CD4-positive, alpha-beta T cell treated with Interferon gamma for 1 hour (primary cell): ENCODE measurements around the gene PRDM7.
"Not testable (repeated sequence)": the region's sequence is repeated elsewhere in the genome, so short reads cannot be mapped to it uniquely, and the experiment has no call there.

Experiments used
- DNase-seq: peaks from one replicate; pipeline ENCODE4 v3.0.0-alpha.2; 2020

Gene PRDM7

DNA sequence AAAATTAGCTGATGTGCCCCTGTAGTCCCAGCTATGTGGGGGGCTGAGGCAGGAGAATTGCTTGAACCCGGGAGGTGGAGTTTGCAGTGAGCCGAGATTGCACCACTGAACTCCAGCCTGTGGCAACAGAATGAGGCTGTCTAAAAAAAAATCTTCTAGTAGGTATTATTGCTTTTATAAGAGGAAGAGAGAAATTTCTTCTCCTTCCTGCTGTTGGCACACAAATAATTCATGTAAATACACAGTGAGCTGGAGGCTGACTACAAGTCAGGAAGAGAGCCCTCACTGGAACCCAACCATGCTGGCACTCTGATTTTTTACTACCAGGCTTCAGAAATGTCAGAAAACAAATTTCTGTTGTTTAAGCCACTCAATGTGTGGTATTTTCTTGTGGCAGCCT, 6.7 kb downstream of the PRDM7 start:
- no peak for DNase-seq

- DNase-seq = no peak
Measured at GRCh38 chr16:90061437-90061836, 15.7 kb downstream of the PRDM7 start.

DNA sequence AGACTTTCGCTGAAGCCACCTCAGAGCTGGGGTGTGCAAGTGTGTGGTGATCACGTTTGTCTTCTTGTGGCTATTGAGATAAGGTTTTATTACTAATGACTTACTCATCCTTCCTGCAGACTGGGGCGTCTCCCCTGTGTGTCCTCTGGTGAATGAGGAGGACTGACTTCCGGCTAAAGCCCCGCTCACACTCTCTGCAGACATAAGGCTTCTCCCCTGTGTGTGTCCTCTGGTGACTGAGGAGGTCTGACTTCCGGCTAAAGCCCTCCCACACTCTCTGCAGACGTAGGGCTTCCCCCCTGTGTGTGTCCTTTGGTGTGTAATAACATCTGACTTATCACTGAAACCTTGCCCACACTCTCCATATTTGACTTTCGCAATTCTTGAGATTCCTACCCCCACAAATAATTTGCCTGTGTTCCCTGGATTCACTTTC, 19.4 kb downstream of the PRDM7 start:
- DNase-seq = no peak

- DNase-seq = not testable (repeated sequence)
Measured at GRCh38 chr16:90056521-90056920, 20.6 kb downstream of the PRDM7 start.

DNA sequence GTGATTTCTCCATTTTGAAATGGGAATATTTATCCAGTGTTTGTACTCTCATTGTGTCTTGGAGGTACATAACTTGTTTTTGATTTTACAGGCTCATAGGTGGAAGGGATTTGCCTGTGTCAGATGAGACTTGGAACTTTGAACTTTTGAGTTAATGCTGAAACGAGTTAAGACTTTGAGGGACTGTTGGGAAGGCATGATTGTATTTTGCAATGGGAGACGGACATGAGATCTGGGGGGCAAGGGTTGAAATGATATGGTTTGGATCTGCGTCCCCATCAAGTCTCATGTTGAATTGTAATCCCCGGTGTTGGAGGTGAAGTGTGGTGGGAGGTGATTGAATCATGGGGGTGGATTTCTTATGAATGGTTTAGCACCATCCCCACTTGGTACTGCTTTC, 21.8 kb downstream of the PRDM7 start:
- DNase-seq = no peak

DNA sequence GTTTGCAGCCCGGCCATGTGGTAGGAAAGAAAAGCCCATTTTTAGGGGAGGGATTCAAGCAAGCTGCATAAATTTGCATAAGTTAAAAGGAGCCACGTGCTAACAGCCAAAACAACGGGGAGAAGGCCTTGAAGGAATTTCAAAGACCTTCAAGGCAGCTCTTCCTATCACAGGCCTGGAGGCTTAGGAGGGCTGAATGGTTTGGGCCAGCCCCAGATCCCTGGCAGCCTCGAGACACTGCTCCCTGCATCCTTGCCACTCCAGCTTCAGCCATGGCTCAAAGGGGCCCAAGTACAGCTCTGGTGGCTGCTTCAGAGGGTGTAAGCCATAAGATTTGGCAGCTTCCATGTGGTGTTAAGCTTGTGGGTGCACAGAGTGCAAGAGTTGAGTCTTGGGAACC, 22.6 kb downstream of the PRDM7 start:
- no peak for DNase-seq

DNA sequence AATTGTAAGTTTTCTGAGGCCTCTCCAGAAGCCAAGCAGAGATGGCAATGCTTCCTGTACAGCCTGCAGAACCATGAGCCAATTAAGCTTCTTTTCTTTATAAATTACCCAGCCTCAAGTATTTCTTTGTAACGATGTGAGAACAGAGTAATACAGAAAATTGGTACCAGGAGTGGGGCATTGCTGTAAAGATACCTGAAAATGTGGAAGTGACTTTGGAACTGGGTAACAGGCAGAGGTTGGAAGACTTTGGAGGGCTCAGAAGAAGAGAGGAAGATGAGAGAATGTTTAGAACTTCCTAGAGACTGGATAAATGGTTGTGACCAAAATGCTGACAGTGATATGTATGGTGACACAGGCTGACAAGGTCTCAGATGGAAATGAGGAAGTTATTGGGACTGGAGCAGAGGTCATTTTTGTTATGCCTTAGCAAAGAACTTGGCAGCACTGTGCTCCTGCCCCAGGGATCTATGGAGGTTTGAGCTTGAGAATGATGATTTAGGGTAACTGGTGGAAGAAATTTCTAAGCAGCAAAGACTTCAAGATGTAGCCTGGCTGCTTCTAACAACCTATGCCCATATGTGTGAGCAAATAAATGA, 23.1 kb downstream of the PRDM7 start:
- no peak for DNase-seq

DNA sequence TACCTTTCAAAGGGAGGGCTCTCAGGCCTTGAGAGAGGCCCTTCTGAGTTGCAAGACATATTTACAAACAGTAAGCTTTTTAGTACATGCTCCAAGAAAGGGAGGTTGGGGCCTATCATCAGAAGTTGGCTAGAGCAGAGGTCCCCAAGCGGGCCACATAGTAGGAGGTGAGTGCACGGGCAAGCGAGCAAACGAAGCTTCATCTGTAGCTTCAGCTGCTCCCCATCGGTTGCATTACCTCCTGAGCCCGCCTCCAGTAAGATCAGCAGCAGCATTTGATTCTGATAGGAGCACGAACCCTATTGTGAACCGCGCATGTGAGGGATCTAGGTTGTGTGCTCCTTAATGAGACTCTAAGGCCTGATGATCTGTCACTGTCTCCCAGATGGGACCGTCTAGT, 26.2 kb downstream of the PRDM7 start:
- DNase-seq = no peak

GRCh38 chr16:90048737-90049330, 28.3 kb downstream of the PRDM7 start:
- no peak for DNase-seq

DNA sequence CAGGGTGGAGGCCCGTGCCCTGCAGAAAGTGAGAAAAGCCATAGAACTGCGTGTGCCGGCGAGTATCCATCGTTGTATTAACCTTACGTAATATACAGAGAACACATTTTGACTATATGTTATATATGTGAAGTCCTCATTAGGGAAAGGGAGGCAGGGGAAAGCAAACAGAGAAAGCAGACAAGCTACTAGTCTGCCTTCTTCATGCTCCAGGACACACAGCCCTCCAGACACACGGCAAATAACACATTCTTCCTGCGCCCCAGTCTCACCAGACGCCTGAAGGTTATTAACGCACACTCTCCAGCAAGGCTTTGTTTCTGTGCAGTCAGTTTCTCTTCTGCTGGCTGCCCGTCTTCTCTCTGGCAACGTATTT, 28.8 kb downstream of the PRDM7 start:
- no peak for DNase-seq

- no peak for DNase-seq
Measured at GRCh38 chr16:90047714-90048346, 29.3 kb downstream of the PRDM7 start.

- DNase-seq = no peak
Measured at GRCh38 chr16:90046971-90047713, 30.0 kb downstream of the PRDM7 start.

DNA sequence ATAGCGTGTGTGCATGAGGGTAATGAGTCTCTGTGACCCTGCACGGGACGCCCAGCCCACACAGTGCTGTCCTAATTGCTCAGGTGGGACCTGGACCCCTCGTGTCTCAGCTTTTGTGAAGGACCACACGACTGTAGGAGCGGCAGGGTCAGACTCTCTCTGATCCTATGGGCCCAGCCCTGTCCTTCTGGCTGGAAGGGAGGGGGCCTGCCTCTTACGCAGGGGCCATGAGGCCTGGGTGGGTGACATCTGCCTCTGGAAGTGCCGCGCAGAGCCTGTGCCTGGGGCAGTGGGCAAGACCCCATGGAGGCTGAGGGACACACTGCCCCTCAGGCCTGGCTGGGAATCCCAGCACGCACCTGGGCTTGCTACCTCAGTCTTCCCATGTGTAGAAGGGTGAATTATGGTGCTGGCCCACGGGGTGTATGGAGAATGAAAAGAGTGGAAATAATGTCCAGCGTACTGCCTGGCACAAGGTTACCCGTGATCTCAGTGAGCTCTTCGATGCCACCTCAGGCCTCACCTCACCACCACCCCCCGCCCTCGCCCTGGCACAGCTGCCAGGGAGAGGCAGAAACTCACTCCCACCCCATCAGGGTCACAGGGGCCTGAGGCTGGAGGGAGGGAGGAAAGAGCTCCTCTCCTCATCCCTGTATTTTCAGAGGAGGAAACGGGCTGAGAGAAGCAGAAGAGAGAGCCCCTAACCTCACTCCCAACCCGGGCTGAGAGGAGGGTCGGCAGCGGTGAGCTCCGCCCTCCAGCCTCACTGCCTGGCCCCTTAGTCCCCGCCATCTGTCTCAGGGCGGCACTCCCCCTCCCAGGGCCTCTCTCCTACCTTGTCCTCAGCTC, 30.8 kb downstream of the PRDM7 start:
- no peak for DNase-seq

DNA sequence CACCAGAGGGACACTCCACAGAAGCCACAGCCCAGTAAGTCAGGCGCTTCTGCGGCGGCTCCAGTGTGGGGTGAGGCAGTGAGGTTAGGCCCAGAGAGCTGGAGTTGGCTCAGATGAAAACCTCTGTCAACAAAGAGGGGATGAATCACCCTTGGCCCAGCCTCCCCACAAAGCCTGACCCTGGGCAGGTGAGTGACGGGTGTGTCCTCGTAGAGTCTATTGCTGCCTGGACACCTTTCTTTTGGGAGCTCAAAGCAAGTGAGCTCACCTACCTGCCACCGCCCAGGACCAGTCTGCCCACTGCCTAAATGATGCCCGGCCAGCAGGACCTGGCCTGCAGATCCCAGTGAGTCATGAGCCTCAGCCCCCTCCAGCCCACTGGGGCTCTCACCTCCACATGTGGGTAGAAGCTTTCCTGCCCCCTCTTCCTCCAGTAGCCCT, 33.0 kb downstream of the PRDM7 start:
- DNase-seq = no peak

DNA sequence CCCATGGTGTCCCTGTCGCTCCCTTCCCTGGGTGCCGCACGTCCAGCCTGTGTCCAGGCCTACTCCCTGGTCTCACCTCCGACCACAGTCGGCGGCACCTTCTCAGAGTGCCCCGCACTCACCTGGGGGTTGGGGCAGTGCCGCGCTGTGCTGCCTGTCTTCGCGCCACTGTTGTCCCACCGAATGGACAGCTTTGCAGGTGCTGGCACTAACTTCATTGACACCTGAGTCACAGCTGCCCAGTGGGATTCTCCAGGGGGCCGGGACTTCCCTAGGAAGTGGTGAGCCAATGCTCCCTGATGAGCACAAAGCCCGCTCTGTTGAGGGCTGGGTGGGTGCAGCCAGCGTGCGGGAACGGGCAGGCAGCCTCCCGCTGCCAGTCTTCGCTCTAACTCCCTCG, 33.6 kb downstream of the PRDM7 start:
- no peak for DNase-seq

GRCh38 chr16:90042946-90043514, 34.1 kb downstream of the PRDM7 start:
- no peak for DNase-seq

DNA sequence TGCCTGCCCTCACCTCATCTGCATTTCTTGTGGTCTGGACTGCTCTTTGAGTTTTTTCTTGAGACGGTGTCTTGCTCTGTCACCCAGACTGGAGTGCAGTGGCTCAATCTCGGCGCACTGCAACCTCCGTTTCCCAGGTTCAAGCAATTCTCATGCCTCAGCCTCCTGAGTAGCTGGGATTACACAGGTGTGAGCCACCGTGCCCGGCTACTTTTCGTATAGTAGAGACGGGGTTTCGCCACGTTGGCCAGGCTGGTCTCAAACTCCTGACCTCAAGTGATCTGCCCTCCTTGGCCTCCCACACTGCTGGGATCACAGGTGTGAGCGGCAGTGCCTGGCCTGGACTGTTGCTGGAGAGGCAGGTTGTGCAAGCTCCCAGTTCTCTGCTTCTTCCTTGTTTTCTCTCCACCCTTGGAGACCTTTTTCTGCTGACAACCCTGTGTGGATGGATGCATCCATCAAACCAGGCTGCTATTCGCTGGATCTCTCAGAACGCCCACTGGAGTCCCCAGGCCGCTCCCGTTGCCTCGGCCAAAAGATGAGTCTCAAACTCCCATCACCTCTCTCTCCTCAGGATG, 35.1 kb downstream of the PRDM7 start:
- no peak for DNase-seq

DNA sequence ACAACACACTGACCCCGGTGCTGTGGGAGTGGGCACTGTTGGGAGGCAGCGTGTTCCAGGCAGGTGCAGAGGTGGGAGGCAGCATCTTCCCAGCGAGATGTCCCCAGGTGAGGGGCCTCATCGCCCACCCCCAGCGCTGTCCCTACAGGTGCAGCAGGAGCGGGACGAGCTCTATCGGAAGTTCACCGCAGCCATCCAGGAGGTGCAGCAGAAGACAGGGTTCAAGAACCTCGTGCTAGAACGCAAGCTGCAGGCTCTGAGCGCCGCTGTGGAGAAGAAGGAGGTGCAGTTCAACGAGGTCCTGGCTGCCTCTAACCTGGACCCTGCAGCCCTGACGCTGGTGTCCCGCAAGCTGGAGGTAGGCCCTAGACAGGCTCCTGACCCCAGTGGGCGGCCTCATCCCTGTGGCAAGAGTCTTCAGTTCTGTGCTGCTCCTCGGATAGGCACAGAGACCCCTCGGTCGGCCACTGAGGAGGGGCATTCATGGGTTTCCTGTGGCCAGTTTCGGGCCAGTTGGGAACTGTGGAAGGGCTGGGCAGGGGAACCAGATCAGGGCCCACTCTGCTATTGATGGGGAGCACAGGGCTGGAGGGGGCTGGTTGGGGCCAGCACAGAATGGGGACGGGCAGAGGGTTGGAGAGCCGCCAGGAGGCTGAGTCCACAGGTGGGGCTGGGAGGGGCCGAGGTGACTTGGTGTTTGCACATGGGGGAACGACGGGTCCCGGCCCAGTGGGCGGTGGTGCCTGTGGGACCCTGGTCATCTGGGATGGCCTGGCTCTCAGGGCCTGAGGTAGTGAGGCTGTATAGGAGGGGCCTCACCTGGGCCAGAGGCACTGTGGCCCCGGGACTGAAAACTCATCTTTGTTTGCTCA, 36.7 kb downstream of the PRDM7 start:
- DNase-seq = no peak

DNA sequence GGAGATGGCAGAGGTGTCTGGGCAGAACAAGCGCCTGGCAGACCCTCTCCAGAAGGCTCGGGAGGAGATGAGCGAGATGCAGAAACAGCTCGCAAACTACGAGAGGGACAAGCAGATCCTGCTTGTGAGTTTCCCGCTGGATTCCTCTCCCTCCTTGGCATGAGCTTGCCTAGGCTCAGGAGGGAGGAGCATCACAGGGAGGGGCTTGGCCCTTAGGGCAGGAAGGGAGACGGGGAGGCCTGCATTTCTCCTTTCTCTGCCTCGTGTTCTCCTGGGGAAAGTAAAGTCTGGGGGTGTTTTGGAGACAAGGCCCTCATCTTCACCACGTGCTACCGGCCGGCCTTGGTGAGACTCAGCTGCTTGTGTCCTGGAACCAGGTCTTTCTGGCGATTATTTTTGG, 39.9 kb downstream of the PRDM7 start:
- no peak for DNase-seq

- no peak for DNase-seq
Measured at GRCh38 chr16:90035902-90036301, 41.2 kb downstream of the PRDM7 start.

- no peak for DNase-seq
Measured at GRCh38 chr16:90034504-90034903, 42.6 kb downstream of the PRDM7 start.
